Smooth muscle cell (in vitro differentiated cells): Measurements from ENCODE around the gene CEP350. TPM values are rescaled to one million over a fixed set of nuclear protein-coding genes. Genes with fewer than 3 reads are reported as not detected.

Experiments used
- DNase-seq: peaks from one replicate; lab custom pipeline; 2025; ENCODE audit not compliant: unreplicated experiment; lab: John Stamatoyannopoulos, UW
- H2AFZ ChIP-seq: fragments of 200-600 bp; sonication (generic); 2 replicates; pipeline ENCODE4 v1.6.0; 2016; ENCODE audit warnings: antibody characterized with exemption, low read depth, mild to moderate bottlenecking
- H3F3A ChIP-seq: fragments of 200-600 bp; sonication (generic); 2 replicates; pipeline ENCODE4 v1.6.0; 2017; ENCODE audit warnings: antibody characterized with exemption, low read depth
- H3K27ac ChIP-seq: fragments of 200-600 bp; sonication (generic); 2 replicates; pipeline ENCODE4 v1.5.1; 2016; ENCODE audit warnings: low read depth, mild to moderate bottlenecking
- H3K27me3 ChIP-seq: fragments of 200-600 bp; sonication (generic); 2 replicates; pipeline ENCODE4 v1.6.1; 2016; ENCODE audit warnings: low read depth, mild to moderate bottlenecking
- H3K36me3 ChIP-seq: fragments of 200-600 bp; sonication (generic); 2 replicates; pipeline ENCODE4 v1.5.1; 2016; ENCODE audit warnings: low read depth
- H3K4me1 ChIP-seq: fragments of 200-600 bp; sonication (generic); 2 replicates; pipeline ENCODE4 v1.5.1; 2016; ENCODE audit warnings: low read depth
- H3K4me2 ChIP-seq: fragments of 200-600 bp; sonication (generic); 2 replicates; pipeline ENCODE4 v1.6.0; 2016; ENCODE audit warnings: mild to moderate bottlenecking
- H3K4me3 ChIP-seq: fragments of 200-600 bp; sonication (generic); 2 replicates; pipeline ENCODE4 v1.5.1; 2016; ENCODE audit warnings: mild to moderate bottlenecking
- H3K79me2 ChIP-seq: fragments of 200-600 bp; sonication (generic); 2 replicates; pipeline ENCODE4 v1.6.0; 2016; ENCODE audit warnings: low read depth, mild to moderate bottlenecking
- H3K9ac ChIP-seq: fragments of 200-600 bp; sonication (generic); 2 replicates; pipeline ENCODE4 v1.6.0; 2016; ENCODE audit warnings: low read depth
- H3K9me3 ChIP-seq: fragments of 200-600 bp; sonication (generic); replicated peaks from 2 replicates; pipeline ENCODE4 v1.5.1; 2016; ENCODE audit warnings: low read depth
- H4K20me1 ChIP-seq: fragments of 200-600 bp; sonication (generic); 2 replicates; pipeline ENCODE4 v1.6.0; 2016; ENCODE audit warnings: low read depth
- WGBS: methylation state at CpG from one replicate; pipeline ENCODE4 v1.1.7; 2016; ENCODE audit warnings: low lambda C conversion rate; 5-methylcytosine and 5-hydroxymethylcytosine counted together
- polyA plus RNA-seq: library from polyadenylated mRNA; unstranded; fragments of >200 nt; fragmentation: Nextera tagmentation; extraction: Ambion mirVana; gene quantifications from 2 replicates; pipeline ENCODE4 v1.2.1, GENCODE V29; 2016
- total RNA-seq: library from RNA; depleted of rRNA; stranded (reverse); fragments of >200 nt; gene quantifications from 2 replicates; pipeline ENCODE4 v1.2.3, GENCODE V29; 2014
- TF ChIP-seq, protein P1 (sequence below): fragments of 200-600 bp; sonication (generic); IDR thresholded peaks from 2 replicates; pipeline ENCODE4 v1.5.1; 2017; ENCODE audit warnings: borderline replicate concordance, mild to moderate bottlenecking, antibody characterized with exemption; ENCODE audit not compliant: insufficient read depth, poor library complexity, severe bottlenecking

Gene CEP350
- total and polyA plus RNA-seq, 2 experiments from 2014 or later, result 17.0 to 35.9 TPM

DNA sequence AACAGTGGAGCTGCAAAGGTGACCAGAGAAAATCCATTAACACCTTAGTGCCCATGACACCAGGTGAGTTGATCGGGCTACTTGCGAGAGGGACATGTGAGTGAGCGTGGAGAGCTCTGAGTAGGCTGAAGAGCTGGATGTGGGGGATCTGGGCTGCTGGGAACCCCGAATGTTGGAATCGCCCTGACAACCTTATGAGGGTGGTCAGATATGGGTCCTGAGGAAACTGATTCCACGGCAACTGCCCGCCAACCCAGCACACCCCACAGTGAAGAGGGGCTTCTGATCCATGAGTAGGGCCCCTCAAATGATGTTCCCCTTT lies 199.4 kb downstream of the CEP350 start:
- Histone ChIP-seq H3K4me2 (peak overlapping the region; percentile 99), H3K9ac (peak overlapping the region; percentile 79), H2AFZ (peak overlapping the region; percentile 96), H3K36me3 (no peaks in the 10 kb centered on the region), H3K9me3 (no peaks in the 10 kb centered on the region), H3K27ac (no peak overlapping the region), H3K27me3 (no peaks in the 10 kb centered on the region), H3F3A (no peaks in the 10 kb centered on the region), H4K20me1 (peaks cover 24% of the 10 kb centered on the region), H3K79me2 (no peaks in the 10 kb centered on the region), H3K4me1 (peaks cover 7% of the 10 kb centered on the region), H3K4me3 (peak overlapping the region; percentile 92)
- no peak for DNase-seq
- TF ChIP-seq, protein P1, sequence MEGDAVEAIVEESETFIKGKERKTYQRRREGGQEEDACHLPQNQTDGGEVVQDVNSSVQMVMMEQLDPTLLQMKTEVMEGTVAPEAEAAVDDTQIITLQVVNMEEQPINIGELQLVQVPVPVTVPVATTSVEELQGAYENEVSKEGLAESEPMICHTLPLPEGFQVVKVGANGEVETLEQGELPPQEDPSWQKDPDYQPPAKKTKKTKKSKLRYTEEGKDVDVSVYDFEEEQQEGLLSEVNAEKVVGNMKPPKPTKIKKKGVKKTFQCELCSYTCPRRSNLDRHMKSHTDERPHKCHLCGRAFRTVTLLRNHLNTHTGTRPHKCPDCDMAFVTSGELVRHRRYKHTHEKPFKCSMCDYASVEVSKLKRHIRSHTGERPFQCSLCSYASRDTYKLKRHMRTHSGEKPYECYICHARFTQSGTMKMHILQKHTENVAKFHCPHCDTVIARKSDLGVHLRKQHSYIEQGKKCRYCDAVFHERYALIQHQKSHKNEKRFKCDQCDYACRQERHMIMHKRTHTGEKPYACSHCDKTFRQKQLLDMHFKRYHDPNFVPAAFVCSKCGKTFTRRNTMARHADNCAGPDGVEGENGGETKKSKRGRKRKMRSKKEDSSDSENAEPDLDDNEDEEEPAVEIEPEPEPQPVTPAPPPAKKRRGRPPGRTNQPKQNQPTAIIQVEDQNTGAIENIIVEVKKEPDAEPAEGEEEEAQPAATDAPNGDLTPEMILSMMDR, result no peak
- 15% methylated on average over 7 of the region's 7 CpGs for WGBS

DNA sequence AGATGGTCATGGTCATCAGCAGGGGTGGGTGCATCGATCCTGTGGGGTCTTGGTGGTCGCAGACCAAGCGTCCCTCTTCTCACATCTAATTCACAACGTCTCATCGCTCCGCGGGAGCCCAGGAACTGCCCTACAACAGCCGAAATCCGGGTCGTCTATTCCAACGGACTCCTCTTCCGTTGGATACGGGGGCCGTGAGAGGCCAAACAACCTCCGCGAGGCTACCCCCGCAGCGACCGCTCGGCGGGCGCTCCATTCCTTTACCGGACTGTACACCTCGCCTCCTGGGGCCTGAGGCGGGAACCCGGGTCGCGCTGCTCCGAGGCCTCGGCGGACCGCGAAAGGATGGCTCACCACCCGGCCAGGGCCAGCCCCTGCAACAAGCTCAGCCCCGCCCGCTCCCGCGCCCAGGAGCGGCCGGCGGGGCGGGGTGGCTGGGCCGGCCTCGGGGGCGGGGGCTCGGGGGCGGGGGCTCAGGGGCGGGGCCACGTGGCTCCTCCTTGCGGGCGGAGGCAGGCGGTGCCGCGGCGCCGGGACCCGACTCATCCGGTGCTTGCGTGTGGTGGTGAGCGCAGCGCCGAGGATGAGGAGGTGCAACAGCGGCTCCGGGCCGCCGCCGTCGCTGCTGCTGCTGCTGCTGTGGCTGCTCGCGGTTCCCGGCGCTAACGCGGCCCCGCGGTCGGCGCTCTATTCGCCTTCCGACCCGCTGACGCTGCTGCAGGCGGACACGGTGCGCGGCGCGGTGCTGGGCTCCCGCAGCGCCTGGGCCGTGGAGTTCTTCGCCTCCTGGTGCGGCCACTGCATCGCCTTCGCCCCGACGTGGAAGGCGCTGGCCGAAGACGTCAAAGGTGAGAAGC lies 199.9 kb downstream of the CEP350 start, which contains the start of gene QSOX1:
TSS of gene QSOX1 (plus strand) at position 545 of the 857 bp plus-strand sequence. CDS start at position 584, 39 bp downstream.
- TF ChIP-seq, protein P1, result no peak
- WGBS, result under 1% methylated on average over 65 of the region's 100 CpGs
- Histone ChIP-seq H3K4me2 (peak within 1 kb of the TSS; percentile 99), H3K36me3 (no peaks in the 10 kb centered on the region), H3K4me3 (peak within 1 kb of the TSS; percentile 92), H3K9ac (peak within 1 kb of the TSS; percentile 79), H4K20me1 (peaks cover 28% of the 10 kb centered on the region), H3K4me1 (peaks cover 7% of the 10 kb centered on the region), H3F3A (no peaks in the 10 kb centered on the region), H3K27ac (peak within 1 kb of the TSS; percentile 68), H3K79me2 (no peaks in the 10 kb centered on the region), H3K9me3 (no peaks in the 10 kb centered on the region), H3K27me3 (no peaks in the 10 kb centered on the region), H2AFZ (peak within 1 kb of the TSS; percentile 96)
- peak; percentile 84 for DNase-seq

DNA sequence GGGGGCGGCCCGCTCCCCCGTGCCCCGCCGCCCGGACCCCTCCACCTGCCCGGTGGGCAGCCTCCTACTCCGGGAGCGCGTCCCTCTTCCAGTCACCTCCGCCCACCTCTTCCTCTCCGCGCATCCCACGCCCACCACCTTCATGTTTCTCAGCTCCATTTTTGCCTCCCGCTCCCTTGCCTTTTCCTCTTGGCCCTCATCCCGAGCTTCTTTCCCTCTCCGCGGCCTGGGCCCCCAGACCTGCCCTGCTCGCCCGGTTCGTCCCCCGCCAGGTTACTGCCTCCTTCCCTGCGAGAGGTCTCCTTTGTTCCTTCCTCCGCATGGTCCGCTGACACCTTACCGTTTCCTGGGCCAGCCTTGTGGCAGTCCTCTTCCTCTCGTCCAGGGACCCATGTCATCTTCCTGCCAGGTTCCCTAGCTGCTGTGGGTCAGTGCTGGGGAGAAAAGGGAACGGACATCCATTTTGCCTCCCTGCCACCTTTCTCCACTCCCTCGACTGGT lies 200.6 kb downstream of the CEP350 start:
- H3K9me3 ChIP-seq, result no peaks in the 10 kb centered on the region
- H3K27ac ChIP-seq, result peak overlapping the region; percentile 29
- peak overlapping the region; percentile 79 for H3K9ac ChIP-seq
- H3K36me3 ChIP-seq, result no peaks in the 10 kb centered on the region
- peak overlapping the region; percentile 92 for H3K4me3 ChIP-seq
- H3K4me2 ChIP-seq, result peak overlapping the region; percentile 99
- H3K4me1 ChIP-seq, result peaks cover 7% of the 10 kb centered on the region
- peaks cover 35% of the 10 kb centered on the region for H4K20me1 ChIP-seq
- H3K27me3 ChIP-seq, result no peaks in the 10 kb centered on the region
- TF ChIP-seq, protein P1, result no peak
- H3K79me2 ChIP-seq, result no peaks in the 10 kb centered on the region
- no peaks in the 10 kb centered on the region for H3F3A ChIP-seq
- H2AFZ ChIP-seq, result peak overlapping the region; percentile 90
- 5% methylated on average over 18 of the region's 29 CpGs for WGBS
- DNase-seq, result no peak
